Ovary (tissue), 3 donors: ENCODE measurements around the gene CABP4.

Experiments used
- POLR2A ChIP-seq: fragments of 450-650 bp; IDR thresholded peaks from one replicate; pipeline ENCODE4 v1.6.1; 2017; ENCODE audit warnings: antibody characterized with exemption, mild to moderate bottlenecking, moderate library complexity
- TF ChIP-seq, protein P1 (sequence below), 3 donors: fragments of 450-650 bp in 2 of 3; fragments of 200-600 bp in 1 of 3; IDR thresholded peaks; one replicate each; pipeline versions ENCODE4 v1.5.1 to v1.8.0; 2016 to 2022; ENCODE audit warnings: antibody characterized with exemption in 3 of 3, mild to moderate bottlenecking in 1 of 3
- donor health status: DM: no; HTN: no; CAD: no.

DNA sequence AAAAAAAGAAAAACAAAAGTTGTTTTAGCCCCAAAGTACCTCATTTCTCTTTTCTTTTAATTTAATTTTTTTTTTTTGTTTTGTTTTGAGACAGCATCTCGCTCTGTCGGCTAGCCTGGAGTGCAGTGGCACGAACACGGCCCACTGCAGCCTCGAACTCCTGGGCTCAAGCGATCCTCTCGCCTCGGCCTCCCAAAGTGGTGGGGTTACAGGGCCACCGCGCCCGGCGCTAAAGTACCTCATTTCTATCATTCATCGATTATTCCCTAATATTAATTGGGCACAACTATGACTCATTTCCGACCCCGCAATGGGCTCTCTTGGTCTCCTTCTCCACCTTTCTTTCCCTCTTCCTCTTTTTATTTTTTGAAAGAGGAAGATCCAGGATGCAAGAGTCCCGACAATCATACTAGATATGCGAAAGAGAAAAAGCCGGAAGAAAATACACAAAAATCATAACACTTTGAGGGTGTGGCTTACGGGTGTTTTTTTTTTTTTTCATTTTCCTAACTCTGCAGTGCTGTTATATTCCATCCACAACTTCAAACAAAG lies 27.2 kb downstream of the CABP4 start:
- TF ChIP-seq, protein P1, sequence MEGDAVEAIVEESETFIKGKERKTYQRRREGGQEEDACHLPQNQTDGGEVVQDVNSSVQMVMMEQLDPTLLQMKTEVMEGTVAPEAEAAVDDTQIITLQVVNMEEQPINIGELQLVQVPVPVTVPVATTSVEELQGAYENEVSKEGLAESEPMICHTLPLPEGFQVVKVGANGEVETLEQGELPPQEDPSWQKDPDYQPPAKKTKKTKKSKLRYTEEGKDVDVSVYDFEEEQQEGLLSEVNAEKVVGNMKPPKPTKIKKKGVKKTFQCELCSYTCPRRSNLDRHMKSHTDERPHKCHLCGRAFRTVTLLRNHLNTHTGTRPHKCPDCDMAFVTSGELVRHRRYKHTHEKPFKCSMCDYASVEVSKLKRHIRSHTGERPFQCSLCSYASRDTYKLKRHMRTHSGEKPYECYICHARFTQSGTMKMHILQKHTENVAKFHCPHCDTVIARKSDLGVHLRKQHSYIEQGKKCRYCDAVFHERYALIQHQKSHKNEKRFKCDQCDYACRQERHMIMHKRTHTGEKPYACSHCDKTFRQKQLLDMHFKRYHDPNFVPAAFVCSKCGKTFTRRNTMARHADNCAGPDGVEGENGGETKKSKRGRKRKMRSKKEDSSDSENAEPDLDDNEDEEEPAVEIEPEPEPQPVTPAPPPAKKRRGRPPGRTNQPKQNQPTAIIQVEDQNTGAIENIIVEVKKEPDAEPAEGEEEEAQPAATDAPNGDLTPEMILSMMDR (IDR thresholded peaks at IDR 0.05): no peak
- no peak for TF ChIP-seq POLR2A
